ENCODE data around the gene CAMSAP1. TPM values are rescaled to one million over a fixed set of nuclear protein-coding genes. Genes with fewer than 3 reads are reported as not detected.
"Not testable (repeated sequence)": the region's sequence is repeated elsewhere in the genome, so short reads cannot be mapped to it uniquely, and the experiment has no call there.

CAMSAP1 gene
- total RNA-seq, 1 donor from 2014 or later, result 34.8 TPM

GRCh38 chr9:135951889-135952663, 44.7 kb upstream of the CAMSAP1 start:
- H3K27me3 ChIP-seq (ENCODE audit: insufficient read depth, low read length), result no peaks in the 10 kb centered on the region
- FAIRE-seq, result no peak
- TF ChIP-seq CTCF (IDR thresholded peaks at IDR 0.05; ENCODE audit: insufficient read depth, low read depth, low read length) (no peak), EZH2 (IDR thresholded peaks at IDR 0.05; ENCODE audit: insufficient read depth, low read length) (no peak)
- H3K9me3 Mint-ChIP-seq (ENCODE audit: unreplicated experiment), result no peaks in the 10 kb centered on the region
- peaks cover 5% of the 10 kb centered on the region for H3K4me1 ChIP-seq (ENCODE audit: insufficient read depth, low read length)
- peak overlapping the region; percentile 48 for H3K4me2 ChIP-seq (ENCODE audit: low read length)
- peaks cover 13% of the 10 kb centered on the region for H3K36me3 Mint-ChIP-seq (ENCODE audit: low read depth, unreplicated experiment)
- peaks cover 17% of the 10 kb centered on the region for H3K79me2 ChIP-seq (ENCODE audit: insufficient read depth, low read length)
- peak; percentile 85 for DNase-seq (ENCODE audit: low read depth)
- H3K27ac ChIP-seq (ENCODE audit: low read depth, low read length), result no peak overlapping the region
- no peaks in the 10 kb centered on the region for H3K9me3 ChIP-seq (ENCODE audit: insufficient read depth, low read depth, low read length)
- H3K9ac ChIP-seq (ENCODE audit: low read length), result no peak overlapping the region
- peaks cover 18% of the 10 kb centered on the region for H4K20me1 ChIP-seq (ENCODE audit: insufficient read depth, low read length)
- H2AFZ ChIP-seq (ENCODE audit: low read depth, low read length), result peak overlapping the region; percentile 58
- H3K4me3 Mint-ChIP-seq (ENCODE audit: unreplicated experiment), result peak overlapping the region; percentile 3
- H3K4me3 ChIP-seq (ENCODE audit: insufficient read depth, low read depth, low read length), result no peak overlapping the region
- H3K27me3 Mint-ChIP-seq (ENCODE audit: low read depth, unreplicated experiment), result no peaks in the 10 kb centered on the region
- H3K4me1 Mint-ChIP-seq (ENCODE audit: low read depth, unreplicated experiment), result peaks cover 20% of the 10 kb centered on the region
- peak overlapping the region; percentile 0 for H3K27ac Mint-ChIP-seq (ENCODE audit: unreplicated experiment)
- H3K36me3 ChIP-seq (ENCODE audit: insufficient read depth, low read length), result no peaks in the 10 kb centered on the region

DNA sequence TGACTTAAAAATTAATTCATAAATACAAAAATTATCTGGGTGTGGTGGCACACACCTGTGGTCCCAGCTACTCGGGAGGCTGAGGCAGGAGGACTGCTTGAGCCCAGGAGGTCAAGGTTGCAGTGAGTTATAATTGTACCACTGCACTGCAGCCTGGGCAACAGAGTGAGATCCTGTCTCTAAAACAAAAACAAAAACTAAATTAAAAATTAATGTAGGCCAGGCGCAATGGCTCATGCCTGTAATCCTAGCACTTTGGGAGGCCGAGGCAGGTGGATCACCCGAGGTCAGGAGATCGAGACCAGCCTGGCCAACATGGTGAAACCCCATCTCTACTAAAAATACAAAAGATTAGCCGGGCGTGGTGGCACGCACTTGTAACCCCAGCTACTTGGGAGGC, 44.0 kb upstream of the CAMSAP1 start:
- not testable (repeated sequence) for H3K36me3 ChIP-seq (ENCODE audit: insufficient read depth, low read length); H3K4me3 ChIP-seq (ENCODE audit: insufficient read depth, low read depth, low read length); H3K27ac ChIP-seq (ENCODE audit: low read depth, low read length); H3K27me3 ChIP-seq (ENCODE audit: insufficient read depth, low read length); DNase-seq (ENCODE audit: low read depth); H2AFZ ChIP-seq (ENCODE audit: low read depth, low read length); H3K4me2 ChIP-seq (ENCODE audit: low read length); FAIRE-seq; H3K9me3 ChIP-seq (ENCODE audit: insufficient read depth, low read depth, low read length); H3K27me3 Mint-ChIP-seq (ENCODE audit: low read depth, unreplicated experiment); H3K9me3 Mint-ChIP-seq (ENCODE audit: unreplicated experiment); H3K4me1 ChIP-seq (ENCODE audit: insufficient read depth, low read length); H3K27ac Mint-ChIP-seq (ENCODE audit: unreplicated experiment); H3K4me3 Mint-ChIP-seq (ENCODE audit: unreplicated experiment); H3K9ac ChIP-seq (ENCODE audit: low read length); H4K20me1 ChIP-seq (ENCODE audit: insufficient read depth, low read length)
- Mint-ChIP-seq H3K4me1 (ENCODE audit: low read depth, unreplicated experiment) (peaks cover 20% of the 10 kb centered on the region), H3K36me3 (ENCODE audit: low read depth, unreplicated experiment) (peaks cover 11% of the 10 kb centered on the region)
- peaks cover 10% of the 10 kb centered on the region for H3K79me2 ChIP-seq (ENCODE audit: insufficient read depth, low read length)

DNA sequence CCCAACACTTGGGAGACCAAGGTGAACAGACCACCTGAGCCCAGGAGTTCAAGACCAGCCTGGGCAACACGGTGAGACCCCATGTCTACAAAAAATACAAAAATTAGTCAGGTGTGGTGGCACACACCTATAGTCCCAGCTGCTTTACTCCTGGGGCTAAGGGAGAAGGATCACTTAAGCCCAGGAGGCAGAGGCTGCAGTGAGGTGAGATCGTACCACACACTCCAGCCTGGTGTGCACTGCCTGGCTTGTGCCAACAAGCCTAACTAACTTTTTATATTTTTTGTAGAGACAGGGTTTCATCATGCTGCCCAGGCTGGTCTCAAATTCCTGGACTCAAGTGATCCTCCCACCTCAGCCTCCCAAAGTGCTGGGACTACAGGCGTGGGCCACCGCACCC, 43.5 kb upstream of the CAMSAP1 start:
- H3K4me1 ChIP-seq (ENCODE audit: insufficient read depth, low read length); H3K9me3 Mint-ChIP-seq (ENCODE audit: unreplicated experiment); FAIRE-seq; H3K9ac ChIP-seq (ENCODE audit: low read length); H3K4me3 Mint-ChIP-seq (ENCODE audit: unreplicated experiment); H3K4me3 ChIP-seq (ENCODE audit: insufficient read depth, low read depth, low read length); H3K36me3 ChIP-seq (ENCODE audit: insufficient read depth, low read length); H3K9me3 ChIP-seq (ENCODE audit: insufficient read depth, low read depth, low read length); H3K27ac ChIP-seq (ENCODE audit: low read depth, low read length); H4K20me1 ChIP-seq (ENCODE audit: insufficient read depth, low read length); H3K79me2 ChIP-seq (ENCODE audit: insufficient read depth, low read length); H2AFZ ChIP-seq (ENCODE audit: low read depth, low read length); H3K27me3 Mint-ChIP-seq (ENCODE audit: low read depth, unreplicated experiment); H3K4me2 ChIP-seq (ENCODE audit: low read length); H3K27ac Mint-ChIP-seq (ENCODE audit: unreplicated experiment); DNase-seq (ENCODE audit: low read depth); H3K27me3 ChIP-seq (ENCODE audit: insufficient read depth, low read length): not testable (repeated sequence)
- Mint-ChIP-seq H3K4me1 (ENCODE audit: low read depth, unreplicated experiment) (peaks cover 20% of the 10 kb centered on the region), H3K36me3 (ENCODE audit: low read depth, unreplicated experiment) (peaks cover 13% of the 10 kb centered on the region)
